BLaER1 (cell line): Measurements from ENCODE around the gene STXBP5.

Source experiments
- H3K27ac ChIP-seq: shearing (Covaris generic); formaldehyde crosslinking; 2 replicates; pipeline ENCODE4 v1.8.1; 2022
- H3K27me3 ChIP-seq: shearing (Covaris generic); formaldehyde crosslinking; 2 replicates; pipeline ENCODE4 v1.8.1; 2022
- H3K36me3 ChIP-seq: shearing (Covaris generic); formaldehyde crosslinking; 2 replicates; pipeline ENCODE4 v1.8.1; 2022
- H3K4me1 ChIP-seq: shearing (Covaris generic); formaldehyde crosslinking; 2 replicates; pipeline ENCODE4 v1.8.1; 2022
- H3K4me2 ChIP-seq: shearing (Covaris generic); formaldehyde crosslinking; 2 replicates; pipeline ENCODE4 v1.8.1; 2022
- H3K4me3 ChIP-seq: shearing (Covaris generic); formaldehyde crosslinking; 2 replicates; pipeline ENCODE4 v1.8.1; 2022
- H3K9ac ChIP-seq: shearing (Covaris generic); formaldehyde crosslinking; 2 replicates; pipeline ENCODE4 v1.8.1; 2022
- H3K9me3 ChIP-seq: shearing (Covaris generic); formaldehyde crosslinking; 2 replicates; pipeline ENCODE4 v1.8.1; 2022
- H4K20me1 ChIP-seq: shearing (Covaris generic); formaldehyde crosslinking; 2 replicates; pipeline ENCODE4 v1.8.1; 2022
- Cebpa-rat ChIP-seq: shearing (Covaris generic); IDR thresholded peaks from 2 replicates; pipeline ENCODE4 v1.8.1; 2022

STXBP5 gene

DNA sequence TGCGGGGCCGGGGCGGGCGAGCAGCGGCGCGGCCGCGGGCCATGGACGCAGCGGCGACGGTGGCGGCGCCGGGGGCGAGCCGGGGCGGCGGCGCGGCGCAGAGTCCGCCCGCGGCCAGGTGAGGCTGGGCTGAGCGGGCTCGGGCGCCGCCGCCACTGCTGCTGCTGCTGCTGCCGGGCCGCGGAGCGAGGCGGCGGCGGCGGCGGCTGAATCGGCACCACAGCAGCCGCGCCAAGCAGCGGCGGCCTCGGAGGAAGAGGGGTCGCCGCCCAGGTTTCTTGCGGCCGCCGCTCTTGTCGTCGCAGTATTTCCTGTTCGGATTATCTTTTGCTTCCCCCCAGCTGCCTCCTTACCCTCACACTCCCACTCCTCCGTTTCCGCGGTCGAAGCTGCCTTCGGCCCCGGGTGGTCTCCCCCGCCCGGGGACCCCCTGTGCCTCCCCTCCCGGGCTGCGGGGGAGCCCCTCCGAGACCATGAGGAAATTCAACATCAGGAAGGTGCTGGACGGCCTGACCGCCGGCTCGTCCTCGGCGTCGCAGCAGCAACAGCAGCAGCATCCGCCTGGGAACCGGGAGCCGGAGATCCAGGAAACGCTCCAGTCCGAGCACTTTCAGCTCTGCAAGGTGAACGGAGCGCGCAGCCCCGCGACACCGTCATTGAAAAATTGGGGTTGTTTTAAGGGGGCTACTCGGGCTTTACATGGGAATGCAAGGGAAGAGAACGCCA is at the start of gene STXBP5:
Gene STXBP5 (plus strand): TSS at position 358 of the 726 bp plus-strand sequence. CDS start 116 bp downstream, at position 474.
- Histone ChIP-seq H3K4me1 (peaks cover 26% of the 10 kb centered on the region), H3K36me3 (no peaks in the 10 kb centered on the region), H3K27me3 (no peaks in the 10 kb centered on the region), H3K9me3 (no peaks in the 10 kb centered on the region), H3K4me3 (peak within 1 kb of the TSS; percentile 93), H3K27ac (peak within 1 kb of the TSS; percentile 91), H3K4me2 (peak within 1 kb of the TSS; percentile 92), H4K20me1 (peaks cover 34% of the 10 kb centered on the region), H3K9ac (peak within 1 kb of the TSS; percentile 91)
- TF ChIP-seq Cebpa-rat, result no peak

DNA sequence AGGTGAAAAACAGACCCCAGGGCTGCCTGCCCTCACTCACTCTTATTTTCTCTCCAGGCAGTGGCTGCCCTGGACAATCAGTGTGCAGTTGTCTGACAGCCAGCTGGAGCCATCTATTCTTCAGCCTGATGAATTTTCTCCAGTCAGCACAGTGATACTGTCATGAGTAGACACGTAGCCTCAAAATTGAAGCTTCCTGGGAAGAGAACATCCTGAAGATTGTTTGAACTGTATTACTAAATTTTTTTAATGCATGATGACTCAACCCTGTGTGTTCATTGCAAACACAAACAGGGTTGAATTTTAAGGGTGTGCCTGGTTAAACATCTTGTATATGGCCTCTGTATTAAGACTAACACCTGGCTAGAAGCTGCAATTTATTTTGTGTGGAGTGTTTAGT is 49.8 kb upstream of the STXBP5 start:
- Histone ChIP-seq H3K9me3 (no peaks in the 10 kb centered on the region), H4K20me1 (no peaks in the 10 kb centered on the region), H3K27ac (no peak overlapping the region), H3K4me1 (no peaks in the 10 kb centered on the region), H3K27me3 (no peaks in the 10 kb centered on the region), H3K4me2 (no peak overlapping the region), H3K9ac (no peak overlapping the region), H3K4me3 (no peak overlapping the region), H3K36me3 (no peaks in the 10 kb centered on the region)
- no peak for TF ChIP-seq Cebpa-rat

DNA sequence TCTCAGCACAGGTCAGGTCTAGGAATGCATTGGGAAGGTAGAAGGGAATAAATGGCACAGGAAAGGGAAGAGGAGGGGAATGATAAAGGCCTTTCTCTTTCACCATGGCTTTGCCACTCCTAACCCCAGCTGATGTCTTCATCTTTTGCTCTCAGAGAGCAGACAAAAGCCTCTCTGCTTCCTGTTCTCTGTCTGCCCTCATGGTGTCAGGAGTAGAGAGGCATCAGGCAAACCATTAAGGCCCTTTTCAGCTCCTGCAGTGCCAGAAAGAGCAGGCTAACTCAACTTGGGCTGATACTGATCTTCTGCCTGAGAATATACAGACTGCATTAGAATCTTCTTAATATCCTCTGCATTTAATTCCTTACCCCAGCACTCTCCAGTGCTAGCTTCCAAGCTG is 48.0 kb upstream of the STXBP5 start:
- no peaks in the 10 kb centered on the region for H3K9me3 ChIP-seq
- TF ChIP-seq Cebpa-rat, result no peak

DNA sequence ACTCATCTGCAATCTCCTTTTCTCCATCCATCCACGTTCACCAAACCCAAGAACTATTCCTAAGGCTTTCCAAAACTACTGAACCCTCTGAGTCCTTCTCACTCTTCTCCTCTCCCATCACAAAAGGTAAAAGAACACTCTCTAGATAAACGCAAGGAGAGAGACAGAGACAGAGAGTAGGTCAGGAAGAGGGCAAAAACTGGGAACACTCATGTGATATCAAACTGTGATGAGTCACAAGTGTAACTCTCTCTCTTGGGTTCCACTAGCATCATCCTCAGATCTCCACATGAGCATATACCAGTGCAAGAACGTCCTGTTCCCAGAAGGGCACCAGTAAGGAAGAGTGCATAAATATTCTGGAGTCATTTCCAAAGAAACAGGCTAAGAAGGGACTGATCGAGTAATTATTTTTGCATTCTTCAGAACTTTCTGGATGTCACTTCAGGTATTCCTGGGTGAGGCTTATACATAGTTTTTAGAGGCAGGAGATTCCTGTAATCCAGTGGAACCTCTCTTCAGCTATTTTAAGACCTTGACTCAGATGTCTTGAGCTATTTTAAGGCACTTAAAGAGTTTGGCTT is 47.3 kb upstream of the STXBP5 start:
- Histone ChIP-seq H3K4me2 (no peak overlapping the region), H3K4me3 (no peak overlapping the region), H3K27me3 (no peaks in the 10 kb centered on the region), H3K4me1 (no peaks in the 10 kb centered on the region), H3K36me3 (no peaks in the 10 kb centered on the region), H3K27ac (no peak overlapping the region), H3K9ac (no peak overlapping the region), H3K9me3 (no peaks in the 10 kb centered on the region), H4K20me1 (no peaks in the 10 kb centered on the region)
- TF ChIP-seq Cebpa-rat, result no peak

More for the DNA sequence above, 48.0 kb upstream of the STXBP5 start:
- no peaks in the 10 kb centered on the region for H3K27me3 ChIP-seq
- no peak overlapping the region for H3K4me2 ChIP-seq
- H3K36me3 ChIP-seq, result no peaks in the 10 kb centered on the region
- no peak overlapping the region for H3K4me3 ChIP-seq
- H3K9ac ChIP-seq, result no peak overlapping the region
- H3K27ac ChIP-seq, result no peak overlapping the region
- H3K4me1 ChIP-seq, result no peaks in the 10 kb centered on the region
- no peaks in the 10 kb centered on the region for H4K20me1 ChIP-seq

DNA sequence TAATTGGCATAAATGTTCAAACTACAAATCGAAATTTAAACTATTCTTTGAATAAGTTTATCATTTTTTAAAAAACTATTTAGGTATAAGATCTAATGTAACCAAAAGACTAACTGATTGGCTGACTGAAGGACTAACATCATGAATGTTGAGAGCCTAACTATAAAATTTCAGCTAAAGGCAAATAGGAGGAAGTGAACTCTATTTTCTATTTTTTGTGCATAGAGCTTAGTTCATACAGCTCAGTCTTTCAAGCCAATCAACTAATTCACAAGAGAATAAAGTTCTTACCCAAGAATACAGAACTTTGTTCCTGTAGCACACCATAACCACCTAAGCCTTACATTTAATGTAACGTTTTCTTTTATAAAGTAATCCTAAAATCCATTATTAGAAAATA is 46.3 kb upstream of the STXBP5 start:
- Histone ChIP-seq H3K4me1 (no peaks in the 10 kb centered on the region), H4K20me1 (no peaks in the 10 kb centered on the region), H3K4me3 (no peak overlapping the region), H3K9ac (no peak overlapping the region), H3K9me3 (no peaks in the 10 kb centered on the region), H3K27me3 (no peaks in the 10 kb centered on the region), H3K27ac (no peak overlapping the region), H3K4me2 (no peak overlapping the region), H3K36me3 (no peaks in the 10 kb centered on the region)
- no peak for TF ChIP-seq Cebpa-rat

DNA sequence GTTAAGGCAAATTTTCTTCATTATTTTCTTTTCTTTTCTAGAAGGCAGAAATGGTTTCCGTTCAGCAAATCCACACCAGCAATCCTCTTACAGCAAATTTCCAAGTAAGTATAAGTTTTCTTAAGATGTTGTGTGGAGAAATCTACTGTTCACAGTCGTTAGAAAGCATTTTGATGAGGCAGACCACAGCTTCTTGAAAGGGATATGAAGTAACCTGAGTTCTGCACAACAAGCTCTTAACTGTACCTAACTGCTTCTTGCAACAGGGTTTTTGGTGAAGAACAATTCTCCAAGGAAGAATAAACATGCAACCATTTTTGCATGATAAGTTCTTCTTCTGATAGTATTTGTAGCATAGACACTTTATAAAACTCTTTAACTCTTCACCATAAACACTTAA is 45.3 kb upstream of the STXBP5 start:
- no peaks in the 10 kb centered on the region for H3K9me3 ChIP-seq
- no peaks in the 10 kb centered on the region for H3K4me1 ChIP-seq
- no peaks in the 10 kb centered on the region for H3K27me3 ChIP-seq
- no peak overlapping the region for H3K4me2 ChIP-seq
- no peak overlapping the region for H3K27ac ChIP-seq
- no peak for TF ChIP-seq Cebpa-rat
- no peaks in the 10 kb centered on the region for H3K36me3 ChIP-seq
- H3K4me3 ChIP-seq, result no peak overlapping the region
- H3K9ac ChIP-seq, result no peak overlapping the region
- H4K20me1 ChIP-seq, result no peaks in the 10 kb centered on the region

DNA sequence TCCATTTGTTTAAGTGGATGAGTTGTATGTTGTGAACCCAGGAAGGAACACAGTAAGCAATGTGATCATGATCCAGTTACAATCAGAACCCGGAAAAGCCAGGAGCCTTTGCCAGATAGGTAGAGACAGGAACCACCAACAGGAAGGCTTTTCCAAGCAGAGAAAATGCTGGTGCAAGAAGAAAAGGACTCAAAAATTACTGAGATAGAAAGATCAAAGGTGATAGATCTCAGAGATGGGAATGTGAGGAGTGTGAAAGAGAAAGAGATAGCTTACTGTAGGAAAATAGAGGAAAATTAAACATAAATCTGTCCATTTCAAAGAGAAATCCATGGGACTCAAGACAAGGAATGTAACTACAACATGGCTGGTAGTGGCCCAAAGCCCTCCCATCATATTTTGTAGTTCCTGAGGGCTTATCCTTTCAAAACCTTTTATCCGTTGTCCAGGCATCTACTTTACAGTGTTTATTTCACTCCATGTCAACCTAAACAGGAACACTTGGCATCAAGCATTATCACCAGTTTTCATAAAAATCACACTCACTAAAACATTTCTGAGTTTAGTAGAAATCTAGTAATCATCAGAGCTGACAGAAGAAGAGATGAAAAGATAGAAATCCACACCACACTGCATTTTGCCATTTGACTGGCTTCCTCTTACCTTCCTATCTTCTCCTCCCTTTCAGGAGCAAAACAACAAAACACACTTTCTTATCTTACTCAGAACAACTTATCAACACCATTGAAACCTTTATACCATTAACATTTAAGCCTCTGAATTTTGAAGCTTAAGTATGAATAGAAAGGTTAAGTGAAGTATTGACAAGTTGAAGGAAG is 44.5 kb upstream of the STXBP5 start:
- Histone ChIP-seq H3K9ac (no peak overlapping the region), H3K27me3 (no peaks in the 10 kb centered on the region), H4K20me1 (no peaks in the 10 kb centered on the region), H3K9me3 (no peaks in the 10 kb centered on the region), H3K4me3 (no peak overlapping the region), H3K4me2 (no peak overlapping the region), H3K27ac (no peak overlapping the region), H3K36me3 (no peaks in the 10 kb centered on the region), H3K4me1 (no peaks in the 10 kb centered on the region)
- TF ChIP-seq Cebpa-rat, result no peak

DNA sequence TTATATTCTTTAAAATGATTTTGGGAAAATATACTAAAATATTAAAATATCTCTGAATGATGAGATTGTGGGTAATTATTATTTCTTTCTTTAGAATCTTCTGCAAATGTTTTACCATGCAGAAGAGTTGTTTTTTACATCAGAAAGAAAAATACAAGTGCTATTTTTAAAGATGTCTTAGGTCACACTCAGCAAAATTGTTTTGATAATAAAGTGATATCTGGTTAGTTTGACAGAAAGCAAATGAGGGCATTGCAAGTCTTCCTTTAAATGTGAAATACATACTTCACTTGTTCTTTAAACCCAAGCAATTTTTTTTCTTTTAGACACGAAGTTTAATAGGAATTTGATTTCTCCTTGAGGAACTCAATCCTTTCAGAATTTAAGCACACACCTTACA is 43.6 kb upstream of the STXBP5 start:
- Histone ChIP-seq H3K27me3 (no peaks in the 10 kb centered on the region), H4K20me1 (no peaks in the 10 kb centered on the region), H3K4me1 (no peaks in the 10 kb centered on the region), H3K27ac (no peak overlapping the region), H3K9me3 (no peaks in the 10 kb centered on the region), H3K4me3 (no peak overlapping the region), H3K4me2 (no peak overlapping the region), H3K9ac (no peak overlapping the region), H3K36me3 (no peaks in the 10 kb centered on the region)
- TF ChIP-seq Cebpa-rat, result no peak

DNA sequence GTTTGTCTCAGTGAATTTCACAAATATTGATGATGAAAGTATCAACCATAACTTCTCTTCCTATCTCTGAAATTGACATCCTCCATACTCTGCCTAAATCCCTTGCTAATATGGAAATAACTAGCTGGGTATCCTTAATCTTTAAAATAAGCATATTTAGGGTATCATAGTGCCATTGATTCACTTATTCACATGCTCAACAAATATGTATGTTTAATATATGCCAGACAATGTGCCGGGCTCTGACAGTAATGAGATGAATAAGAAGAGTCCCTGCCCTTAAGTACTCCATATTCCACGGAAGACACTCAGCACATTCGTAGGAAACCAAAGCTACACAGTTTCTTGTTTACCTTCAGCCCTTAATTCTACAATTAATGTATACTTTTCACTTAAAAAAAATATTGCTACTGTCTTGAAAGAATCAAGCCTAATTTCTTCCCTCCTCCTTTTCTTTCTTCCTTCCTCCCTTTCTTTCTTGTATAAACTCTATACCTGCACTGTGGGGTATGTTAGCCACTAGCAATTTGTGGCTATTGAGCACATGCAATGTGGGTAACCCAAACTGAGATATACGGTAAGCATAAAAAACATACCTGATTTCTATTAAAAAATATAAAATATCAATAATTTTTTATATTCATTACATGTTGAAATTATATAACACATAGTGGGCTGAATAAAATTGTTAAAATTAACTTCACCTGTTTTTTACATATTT is 42.8 kb upstream of the STXBP5 start:
- no peak for TF ChIP-seq Cebpa-rat
- H3K4me2 ChIP-seq, result no peak overlapping the region
- no peaks in the 10 kb centered on the region for H3K36me3 ChIP-seq

More for the DNA sequence above, 42.8 kb upstream of the STXBP5 start:
- H3K9me3 ChIP-seq, result no peaks in the 10 kb centered on the region
- H3K27me3 ChIP-seq, result no peaks in the 10 kb centered on the region
- no peak overlapping the region for H3K9ac ChIP-seq
- H4K20me1 ChIP-seq, result no peaks in the 10 kb centered on the region
- H3K4me3 ChIP-seq, result no peak overlapping the region
- H3K27ac ChIP-seq, result no peak overlapping the region
- H3K4me1 ChIP-seq, result no peaks in the 10 kb centered on the region
